HEK293T (cell line): ENCODE measurements around the gene OXSR1.

ENCODE experiments used
- ARNT ChIP-seq: fragments of 450-650 bp; IDR thresholded peaks from 2 replicates; pipeline ENCODE4 v1.6.1; 2017; ENCODE audit warnings: mild to moderate bottlenecking
- SP1 ChIP-seq: fragments of 450-650 bp; IDR thresholded peaks from 2 replicates; pipeline ENCODE4 v1.6.1; 2017
- TARDBP ChIP-seq: fragments of 450-650 bp; IDR thresholded peaks from 2 replicates; pipeline ENCODE4 v1.6.1; 2016
- ZNF384 ChIP-seq: fragments of 450-650 bp; IDR thresholded peaks from 2 replicates; pipeline ENCODE4 v1.6.1; 2016

DNA sequence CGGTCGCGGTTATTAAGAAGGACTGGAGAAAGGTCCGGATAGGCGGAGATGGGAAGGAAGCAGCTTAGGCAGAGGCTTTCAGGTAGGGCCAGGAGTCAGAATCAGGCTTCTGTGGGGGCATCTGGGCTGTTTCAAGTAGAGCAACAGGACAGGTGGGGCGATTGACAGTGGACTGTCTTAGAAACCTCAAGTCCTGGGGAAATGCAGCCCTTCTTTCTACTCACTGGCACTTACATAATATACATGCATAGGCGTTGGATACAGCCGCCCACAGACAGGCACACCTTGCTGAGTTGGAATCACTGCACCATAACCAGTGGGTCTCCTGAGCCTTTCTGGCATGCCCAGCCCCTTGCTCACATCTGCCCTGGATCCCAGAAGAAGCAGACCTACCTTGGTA lies 26.1 kb upstream of the OXSR1 start:
- TF ChIP-seq SP1, result no peak
- no peak for TF ChIP-seq ARNT
- no peak for TF ChIP-seq TARDBP
- TF ChIP-seq ZNF384, result no peak
